A673 (cell line): ENCODE results near the gene RASL11A.

Experiments used
- EZH2 ChIP-seq: fragments of 200-600 bp; sonication (generic); IDR thresholded peaks from 2 replicates; pipeline ENCODE4 v1.6.1; 2017; ENCODE audit warnings: borderline replicate concordance, low read depth, mild to moderate bottlenecking, mixed read lengths, antibody characterized with exemption, low read length; ENCODE audit not compliant: poor library complexity, severe bottlenecking
- TF ChIP-seq, protein P1 (sequence below): fragments of 300-800, 200-600 bp; sonication (generic); conservative IDR thresholded peaks from 2 replicates; pipeline ENCODE4 v1.5.1; 2017; ENCODE audit warnings: low read depth, mild to moderate bottlenecking, antibody characterized with exemption, low read length, moderate library complexity, mixed read lengths

DNA sequence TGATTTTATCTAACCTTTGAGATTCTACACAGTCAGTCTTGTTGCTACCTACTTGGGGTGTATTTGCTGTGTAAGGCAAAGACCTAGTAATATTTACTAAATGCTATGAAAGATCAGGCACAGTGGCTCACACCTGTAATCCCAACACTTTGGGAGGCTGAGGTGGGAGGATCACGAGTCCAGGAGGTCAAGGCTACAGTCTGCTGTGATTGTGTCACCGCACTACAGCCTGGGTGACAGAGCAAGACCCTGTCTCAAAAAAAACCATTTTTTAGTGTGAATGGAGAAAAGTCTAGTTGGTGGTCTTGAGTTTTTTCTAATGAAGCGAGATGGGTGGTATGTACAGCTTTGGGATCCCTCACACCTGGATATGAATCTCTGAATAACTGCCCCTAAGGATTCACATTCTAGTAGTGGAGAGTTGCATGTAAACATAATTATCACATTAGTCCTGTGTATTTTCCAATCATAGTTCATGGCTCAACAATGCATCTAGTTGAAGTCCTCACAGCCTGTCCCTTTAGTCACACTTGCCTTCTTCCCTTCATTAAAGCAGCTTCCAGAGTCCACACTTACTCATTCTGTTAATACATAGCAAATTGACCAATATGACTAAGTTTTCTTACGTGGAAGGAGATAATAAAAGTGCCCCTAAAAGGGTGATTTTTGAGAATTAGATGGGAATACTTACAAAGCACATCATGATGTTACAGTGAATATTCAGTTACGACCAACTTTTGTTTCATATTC is 11.8 kb upstream of the RASL11A start:
- TF ChIP-seq, protein P1, sequence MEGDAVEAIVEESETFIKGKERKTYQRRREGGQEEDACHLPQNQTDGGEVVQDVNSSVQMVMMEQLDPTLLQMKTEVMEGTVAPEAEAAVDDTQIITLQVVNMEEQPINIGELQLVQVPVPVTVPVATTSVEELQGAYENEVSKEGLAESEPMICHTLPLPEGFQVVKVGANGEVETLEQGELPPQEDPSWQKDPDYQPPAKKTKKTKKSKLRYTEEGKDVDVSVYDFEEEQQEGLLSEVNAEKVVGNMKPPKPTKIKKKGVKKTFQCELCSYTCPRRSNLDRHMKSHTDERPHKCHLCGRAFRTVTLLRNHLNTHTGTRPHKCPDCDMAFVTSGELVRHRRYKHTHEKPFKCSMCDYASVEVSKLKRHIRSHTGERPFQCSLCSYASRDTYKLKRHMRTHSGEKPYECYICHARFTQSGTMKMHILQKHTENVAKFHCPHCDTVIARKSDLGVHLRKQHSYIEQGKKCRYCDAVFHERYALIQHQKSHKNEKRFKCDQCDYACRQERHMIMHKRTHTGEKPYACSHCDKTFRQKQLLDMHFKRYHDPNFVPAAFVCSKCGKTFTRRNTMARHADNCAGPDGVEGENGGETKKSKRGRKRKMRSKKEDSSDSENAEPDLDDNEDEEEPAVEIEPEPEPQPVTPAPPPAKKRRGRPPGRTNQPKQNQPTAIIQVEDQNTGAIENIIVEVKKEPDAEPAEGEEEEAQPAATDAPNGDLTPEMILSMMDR: no peak
- no peak for TF ChIP-seq EZH2
